Endothelial cell of umbilical vein (primary cell): Measurements from ENCODE around the gene PSMB7. TPM values are rescaled to one million over a fixed set of nuclear protein-coding genes. Genes with fewer than 3 reads are reported as not detected.

Experiments
- BruUV-seq: library from RNA; stranded (reverse); fragments of 400-500 nt; replicated peaks from 2 replicates; lab custom pipeline; 2021; lab: Mats Ljungman, UMichigan
- CTCF ChIA-PET: fragments of 300-600, 350-600 bp; sonication (Branson Sonifier 250); formaldehyde crosslinking; loops from one replicate; lab custom pipeline; 2021; ENCODE audit warnings: antibody characterized with exemption, inconsistent platforms; lab: Charles Lee
- POLR2A ChIA-PET: fragments of 300-600, 350-600 bp; sonication (Branson Sonifier 250); formaldehyde crosslinking; loops from one replicate; lab custom pipeline; 2021; ENCODE audit warnings: antibody characterized with exemption, inconsistent platforms; lab: Charles Lee
- DNase-seq: peaks from one replicate; pipeline ENCODE4 v3.0.0-alpha.2; 2011; ENCODE audit warnings: low read depth, low spot score
- FAIRE-seq: peaks from 2 replicates; lab custom pipeline; 2011; peaks lifted over from hg19 to GRCh38; lab: Jason Lieb, UNC
- H2AFZ ChIP-seq: 2 replicates; pipeline ENCODE4 v1.6.0; 2012; ENCODE audit warnings: low read depth, low read length, control low read depth, inconsistent platforms
- H3K27ac ChIP-seq: 2 replicates; pipeline ENCODE4 v1.5.1; 2011; ENCODE audit warnings: low read depth, mild to moderate bottlenecking, control low read depth, low read length, moderate library complexity; ENCODE audit not compliant: insufficient read depth
- H3K27me3 ChIP-seq, 2 experiments: 2 replicates each; pipeline versions ENCODE4 v1.6.0 to v1.6.1; 2011; ENCODE audit warnings: low read length in 2 of 2, mixed read lengths in 1 of 2; ENCODE audit not compliant: control insufficient read depth in 2 of 2, insufficient read depth in 2 of 2
- H3K36me3 ChIP-seq, 2 experiments: 2 replicates in 1 of 2; 3 replicates in 1 of 2; pipeline ENCODE4 v1.5.1; 2011; ENCODE audit warnings: low read length in 2 of 2, mild to moderate bottlenecking in 1 of 2, moderate library complexity in 1 of 2; ENCODE audit not compliant: control insufficient read depth in 2 of 2, insufficient read depth in 2 of 2; ENCODE audit errors: extremely low read depth in 1 of 2
- H3K4me1 ChIP-seq: 3 replicates; pipeline ENCODE4 v1.5.1; 2011; ENCODE audit warnings: mild to moderate bottlenecking, low read length; ENCODE audit not compliant: control insufficient read depth, insufficient read depth; ENCODE audit errors: extremely low read depth
- H3K4me2 ChIP-seq: 2 replicates; pipeline ENCODE4 v1.6.1; 2011; ENCODE audit warnings: low read length, control low read depth, mixed read lengths; ENCODE audit not compliant: insufficient read depth
- H3K4me3 ChIP-seq, 3 experiments: fragments of 200-600 bp in 1 of 3; sonication (generic), shearing (Covaris generic) in 1 of 3; replicated peaks in 1 of 3; 2 replicates each; pipeline ENCODE4 v1.5.1; 2011 to 2016; ENCODE audit warnings: control low read depth in 3 of 3, low read length in 3 of 3, mild to moderate bottlenecking in 2 of 3, inconsistent platforms in 1 of 3, low read depth in 1 of 3, moderate library complexity in 1 of 3; ENCODE audit not compliant: insufficient read depth in 1 of 3
- H3K79me2 ChIP-seq: 2 replicates; pipeline ENCODE4 v1.6.0; 2012; ENCODE audit warnings: low read length, inconsistent platforms; ENCODE audit not compliant: control insufficient read depth, insufficient read depth
- H3K9ac ChIP-seq: replicated peaks from 2 replicates; pipeline ENCODE3; 2011; ENCODE audit warnings: low read length, control low read depth; ENCODE audit not compliant: insufficient read depth; ENCODE audit errors: extremely low read depth
- H3K9me1 ChIP-seq: replicated peaks from 3 replicates; pipeline ENCODE4 v1.6.0; 2011; ENCODE audit warnings: mild to moderate bottlenecking, low read length; ENCODE audit not compliant: control insufficient read depth, insufficient read depth; ENCODE audit errors: extremely low read depth
- H3K9me3 ChIP-seq: replicated peaks from 2 replicates; pipeline ENCODE4 v1.5.1; 2012; ENCODE audit warnings: low read length, inconsistent platforms; ENCODE audit not compliant: control insufficient read depth, insufficient read depth
- H4K20me1 ChIP-seq: replicated peaks from 2 replicates; pipeline ENCODE3; 2011; ENCODE audit warnings: mild to moderate bottlenecking, low read length; ENCODE audit not compliant: control insufficient read depth, insufficient read depth; ENCODE audit errors: extremely low read depth
- EZH2 ChIP-seq: IDR thresholded peaks from 2 replicates; pipeline ENCODE4 v1.6.1; 2012; ENCODE audit warnings: borderline replicate concordance, low read depth, mild to moderate bottlenecking, moderate library complexity, low read length, inconsistent platforms; ENCODE audit not compliant: severe bottlenecking
- FOS ChIP-seq: IDR thresholded peaks from 2 replicates; pipeline ENCODE4 v1.6.1; 2011; ENCODE audit warnings: mild to moderate bottlenecking, low read length, moderate library complexity, borderline replicate concordance; ENCODE audit not compliant: insufficient read depth
- GATA2 ChIP-seq: IDR thresholded peaks from 2 replicates; pipeline ENCODE4 v1.7.0; 2011; ENCODE audit warnings: low read depth, mild to moderate bottlenecking, moderate library complexity, mixed read lengths, low read length; ENCODE audit not compliant: insufficient read length, insufficient read depth
- JUN ChIP-seq: IDR thresholded peaks from 2 replicates; pipeline ENCODE4 v1.6.1; 2011; ENCODE audit warnings: borderline replicate concordance, low read depth; ENCODE audit not compliant: insufficient read length, insufficient read depth
- MYC ChIP-seq: IDR thresholded peaks from one replicate; pipeline ENCODE4 v1.6.1; 2011; ENCODE audit warnings: mild to moderate bottlenecking, low read depth, low read length
- POLR2A ChIP-seq: IDR thresholded peaks from 2 replicates; pipeline ENCODE4 v1.6.1; 2012; ENCODE audit warnings: low read depth, mild to moderate bottlenecking, control low read depth, low read length
- POLR2AphosphoS5 ChIP-seq: IDR thresholded peaks from 2 replicates; pipeline ENCODE4 v1.6.1; 2012; ENCODE audit warnings: low read depth, mild to moderate bottlenecking, control low read depth, low read length, moderate library complexity; ENCODE audit not compliant: insufficient read depth
- dilution Hi-C: fragments of 300-500 bp; cut with MboI; formaldehyde crosslinking; loops from one replicate; pipeline ENCODE4 v1.15.0; 2019; ENCODE audit warnings: low sequenced_read_pairs; ENCODE audit not compliant: extremely low pct_ligation_motif_present
- intact Hi-C: fragments of 100-400 bp; cut with micrococcal nuclease; formaldehyde crosslinking; loops from one replicate; pipeline ENCODE4 v1.10.0; 2022
- polyA plus RNA-seq, 4 experiments: library from polyadenylated mRNA; depleted of rRNA in 3 of 4; stranded (reverse) in 3 of 4; unstranded in 1 of 4; fragments of >200 nt; gene quantifications; 2 replicates each; pipeline versions ENCODE4 v1.2.1 to v1.2.3, GENCODE V29; 2011 to 2012; ENCODE audit warnings: missing spikeins in 1 of 4
- total RNA-seq: library from RNA; stranded (reverse); gene quantifications from 2 replicates; pipeline ENCODE4 v1.2.3, GENCODE V29; 2021
- TF ChIP-seq, protein P1 (sequence below): IDR thresholded peaks from 2 replicates; pipeline ENCODE4 v1.6.1; 2011; ENCODE audit not compliant: insufficient read depth, insufficient read length
- TF ChIP-seq, protein P2 (sequence below), 2 donors: IDR thresholded peaks; 1 replicate in 1 of 2; 2 replicates in 1 of 2; pipeline ENCODE4 v1.5.1; 2011; ENCODE audit warnings: low read length in 2 of 2, mild to moderate bottlenecking in 2 of 2, moderate library complexity in 2 of 2, control low read depth in 1 of 2, inconsistent platforms in 1 of 2, low read depth in 1 of 2; ENCODE audit not compliant: insufficient read depth in 1 of 2; ENCODE audit errors: extremely low read depth in 1 of 2

PSMB7 gene
- total and polyA plus RNA-seq, 2 donors (not counting 3 experiments of a cell fraction or from before 2014, with no cell fraction given) = 227 to 366 TPM

DNA sequence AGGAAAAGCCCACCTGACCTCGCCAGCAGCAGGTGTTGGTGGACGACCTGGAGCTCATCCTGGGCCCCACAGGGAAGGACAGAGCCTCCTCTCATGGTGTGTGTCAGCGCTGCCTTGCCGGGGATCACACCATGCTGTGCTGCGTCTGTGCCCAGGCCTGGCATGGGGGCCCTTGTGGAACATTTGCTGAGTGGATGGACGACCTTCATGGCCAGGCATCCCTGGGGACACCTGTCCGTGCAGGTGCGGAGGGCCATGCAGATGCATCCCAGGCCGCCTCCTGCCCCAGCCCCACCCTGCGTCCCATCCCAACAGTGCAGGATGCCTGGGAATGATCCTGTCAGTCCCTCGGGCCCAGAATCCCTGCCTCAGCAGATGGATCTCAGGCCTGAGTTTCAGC, 83.7 kb downstream of the PSMB7 start:
- H3K4me3 ChIP-seq = no peak overlapping the region
- no peaks in the 10 kb centered on the region for H3K4me1 ChIP-seq
- FAIRE-seq = no peak
- dilution Hi-C loops = no loop called here
- intact Hi-C loops = no loop called here
- peaks cover 2 to 47% of the 10 kb centered on the region in 2 experiments for H3K36me3 ChIP-seq
- no peak overlapping the region for H2AFZ ChIP-seq
- CTCF ChIA-PET = no interaction called here
- no peak overlapping the region for H3K9ac ChIP-seq
- H3K27ac ChIP-seq = no peak overlapping the region
- no peak overlapping the region for H3K4me2 ChIP-seq
- H3K9me3 ChIP-seq = no peaks in the 10 kb centered on the region
- BruUV-seq = no TSS peak
- H3K9me1 ChIP-seq = no peaks in the 10 kb centered on the region
- no peaks in the 10 kb centered on the region for H4K20me1 ChIP-seq
- peak; percentile 6 for TF ChIP-seq POLR2A
- TF ChIP-seq POLR2AphosphoS5 = no peak
- TF ChIP-seq JUN = no peak
- no peak for TF ChIP-seq EZH2
- TF ChIP-seq GATA2 = no peak
- no peak for TF ChIP-seq MYC
- POLR2A ChIA-PET = no interaction called here
- no peaks in the 10 kb centered on the region for H3K79me2 ChIP-seq
- DNase-seq = no peak
- no peaks in the 10 kb centered on the region for H3K27me3 ChIP-seq

GRCh38 chr9:124330011-124330697, 85.1 kb downstream of the PSMB7 start:
- no peaks in the 10 kb centered on the region for H3K4me1 ChIP-seq
- no peaks in the 10 kb centered on the region for H3K27me3 ChIP-seq

More at GRCh38 chr9:124330011-124330697, 85.1 kb downstream of the PSMB7 start:
- no peak overlapping the region for H3K4me3 ChIP-seq
- FAIRE-seq (no peak), DNase-seq (no peak)
- H3K9me1 ChIP-seq = no peaks in the 10 kb centered on the region
- no peaks in the 10 kb centered on the region for H3K79me2 ChIP-seq
- ChIA-PET CTCF (no interaction called here), POLR2A (no interaction called here)
- no peak overlapping the region for H3K9ac ChIP-seq
- H2AFZ ChIP-seq = no peak overlapping the region
- TF ChIP-seq JUN (no peak), EZH2 (no peak), POLR2A (no peak), POLR2AphosphoS5 (no peak), FOS (no peak), GATA2 (no peak), MYC (no peak)
- TF ChIP-seq, protein P1, sequence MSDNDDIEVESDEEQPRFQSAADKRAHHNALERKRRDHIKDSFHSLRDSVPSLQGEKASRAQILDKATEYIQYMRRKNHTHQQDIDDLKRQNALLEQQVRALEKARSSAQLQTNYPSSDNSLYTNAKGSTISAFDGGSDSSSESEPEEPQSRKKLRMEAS = no peak
- TF ChIP-seq, protein P2, sequence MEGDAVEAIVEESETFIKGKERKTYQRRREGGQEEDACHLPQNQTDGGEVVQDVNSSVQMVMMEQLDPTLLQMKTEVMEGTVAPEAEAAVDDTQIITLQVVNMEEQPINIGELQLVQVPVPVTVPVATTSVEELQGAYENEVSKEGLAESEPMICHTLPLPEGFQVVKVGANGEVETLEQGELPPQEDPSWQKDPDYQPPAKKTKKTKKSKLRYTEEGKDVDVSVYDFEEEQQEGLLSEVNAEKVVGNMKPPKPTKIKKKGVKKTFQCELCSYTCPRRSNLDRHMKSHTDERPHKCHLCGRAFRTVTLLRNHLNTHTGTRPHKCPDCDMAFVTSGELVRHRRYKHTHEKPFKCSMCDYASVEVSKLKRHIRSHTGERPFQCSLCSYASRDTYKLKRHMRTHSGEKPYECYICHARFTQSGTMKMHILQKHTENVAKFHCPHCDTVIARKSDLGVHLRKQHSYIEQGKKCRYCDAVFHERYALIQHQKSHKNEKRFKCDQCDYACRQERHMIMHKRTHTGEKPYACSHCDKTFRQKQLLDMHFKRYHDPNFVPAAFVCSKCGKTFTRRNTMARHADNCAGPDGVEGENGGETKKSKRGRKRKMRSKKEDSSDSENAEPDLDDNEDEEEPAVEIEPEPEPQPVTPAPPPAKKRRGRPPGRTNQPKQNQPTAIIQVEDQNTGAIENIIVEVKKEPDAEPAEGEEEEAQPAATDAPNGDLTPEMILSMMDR (IDR thresholded peaks at IDR 0.05; ENCODE audit: extremely low read depth in 1 of 2, insufficient read depth in 1 of 2, low read depth in 1 of 2, low read length in 2 of 2) = no peak
- no peaks in the 10 kb centered on the region for H3K9me3 ChIP-seq
- no peak overlapping the region for H3K4me2 ChIP-seq
- H3K36me3 ChIP-seq = peaks cover 4 to 53% of the 10 kb centered on the region in 2 experiments
- intact Hi-C loops = no loop called here
- H4K20me1 ChIP-seq = no peaks in the 10 kb centered on the region
- BruUV-seq = no TSS peak
- dilution Hi-C loops = no loop called here
- no peak overlapping the region for H3K27ac ChIP-seq
